ENCODE data around the gene CEBPZOS. TPM values are rescaled to one million over a fixed set of nuclear protein-coding genes. Genes with fewer than 3 reads are reported as not detected.

CEBPZOS gene
- total RNA-seq, 4 donors from 2014 or later: 7.5 to 39.0 (median 24.2) TPM

GRCh38 chr2:37243435-37243834, 47.1 kb downstream of the CEBPZOS start:
- no peaks in the 10 kb centered on the region for H3K27me3 ChIP-seq
- in situ Hi-C loops (cut with MboI; ENCODE audit: low pct_ligation_motif_present in 1 of 4, low pct_unique_long_range_greater_than_20kb in 1 of 4, low sequenced_read_pairs in 3 of 4) (no loop called here), intact Hi-C loops (cut with DNase I; ENCODE audit: low total_unique reads) (no loop called here)
- H3K9me3 ChIP-seq: no peaks in the 10 kb centered on the region
- H3K4me3 ChIP-seq: no peak overlapping the region
- DNase-seq: no peak
- WGBS, 2 donors (ENCODE audit: low coverage in 1 of 2): 88% methylated on average over 4 of the region's 4 CpGs
- TF ChIP-seq CTCF (IDR thresholded peaks at IDR 0.05): no peak
- TF ChIP-seq POLR2AphosphoS5 (IDR thresholded peaks at IDR 0.05): no peak
- H3K36me3 ChIP-seq: peaks cover 0 to 63% (median 20%) of the 10 kb centered on the region in 4 donors
- no peak overlapping the region for H3K27ac ChIP-seq
- H3K4me1 ChIP-seq: no peaks in the 10 kb centered on the region

- no peaks in the 10 kb centered on the region for H3K9me3 ChIP-seq
- H3K27ac ChIP-seq: no peak overlapping the region
- 70 to 81% methylated on average over 4 of the region's 4 CpGs for WGBS, 2 donors (ENCODE audit: low coverage in 1 of 2)
- H3K4me1 ChIP-seq: no peaks in the 10 kb centered on the region
- in situ Hi-C loops (cut with MboI; ENCODE audit: low pct_ligation_motif_present in 1 of 4, low pct_unique_long_range_greater_than_20kb in 1 of 4, low sequenced_read_pairs in 3 of 4) (no loop called here), intact Hi-C loops (cut with DNase I; ENCODE audit: low total_unique reads) (no loop called here)
- peaks cover 0 to 69% (median 21%) of the 10 kb centered on the region in 4 donors for H3K36me3 ChIP-seq
- TF ChIP-seq CTCF (IDR thresholded peaks at IDR 0.05) (no peak), POLR2AphosphoS5 (IDR thresholded peaks at IDR 0.05) (no peak), POLR2A (IDR thresholded peaks at IDR 0.05) (no peak), EP300 (IDR thresholded peaks at IDR 0.05; ENCODE audit: low read depth) (no peak)
- no peaks in the 10 kb centered on the region for H3K27me3 ChIP-seq
- no peak for DNase-seq
- H3K4me3 ChIP-seq: no peak overlapping the region
Measured at GRCh38 chr2:37244017-37244416, 47.7 kb downstream of the CEBPZOS start.

DNA sequence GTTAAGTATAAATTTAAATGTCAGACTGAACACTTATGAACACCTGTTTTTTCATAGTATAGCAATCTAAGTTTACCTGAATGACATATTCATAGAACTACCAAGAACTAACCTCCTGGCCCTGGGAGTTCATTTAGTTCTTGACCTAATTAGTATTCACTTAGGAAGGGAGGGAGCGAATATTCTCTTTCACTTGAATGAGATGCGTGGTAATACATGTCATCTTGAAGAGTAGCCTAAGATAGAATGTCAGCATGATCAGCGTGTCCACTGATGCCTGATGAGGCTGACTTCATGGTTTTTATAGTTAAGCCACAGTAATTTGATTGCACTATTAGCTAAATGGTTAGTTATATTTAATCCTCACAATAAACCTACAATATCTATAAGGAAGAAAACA, 48.5 kb downstream of the CEBPZOS start:
- peaks cover 0 to 68% (median 19%) of the 10 kb centered on the region in 4 donors for H3K36me3 ChIP-seq
- in situ Hi-C loops (cut with MboI; ENCODE audit: low pct_ligation_motif_present in 1 of 4, low pct_unique_long_range_greater_than_20kb in 1 of 4, low sequenced_read_pairs in 3 of 4) (no loop called here), intact Hi-C loops (cut with DNase I; ENCODE audit: low total_unique reads) (no loop called here)
- H3K4me3 ChIP-seq: no peak overlapping the region
- no peaks in the 10 kb centered on the region for H3K4me1 ChIP-seq
- no peaks in the 10 kb centered on the region for H3K9me3 ChIP-seq
- no peak for DNase-seq
- H3K27me3 ChIP-seq: no peaks in the 10 kb centered on the region
- H3K27ac ChIP-seq: no peak overlapping the region
- WGBS, 2 donors (ENCODE audit: low coverage in 1 of 2): 94 to 96% methylated on average over 2 to 3 of the region's 3 CpGs
- TF ChIP-seq POLR2AphosphoS5 (IDR thresholded peaks at IDR 0.05) (no peak), CTCF (IDR thresholded peaks at IDR 0.05) (no peak), EP300 (IDR thresholded peaks at IDR 0.05; ENCODE audit: low read depth) (no peak), POLR2A (IDR thresholded peaks at IDR 0.05) (no peak)

DNA sequence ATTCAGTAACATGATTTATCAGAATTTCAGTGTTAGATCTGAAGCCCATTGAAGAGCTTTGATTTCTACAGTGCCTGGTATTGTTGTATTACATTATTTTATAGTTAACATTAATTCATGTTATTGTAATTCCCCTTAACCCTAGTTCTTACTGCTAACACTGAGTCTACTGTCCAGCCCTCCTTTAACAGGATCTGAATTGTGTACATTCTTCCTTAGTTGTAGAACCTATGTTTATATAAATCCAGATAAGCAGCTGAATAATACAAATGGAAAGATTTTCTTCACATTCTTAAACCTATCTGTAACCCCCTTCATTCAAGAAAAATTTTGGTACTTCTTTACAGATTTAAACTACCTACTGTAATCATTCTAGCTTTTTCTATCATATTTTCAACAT, 49.9 kb downstream of the CEBPZOS start:
- H3K4me3 ChIP-seq: no peak overlapping the region
- in situ Hi-C loops (cut with MboI; ENCODE audit: low pct_ligation_motif_present in 1 of 4, low pct_unique_long_range_greater_than_20kb in 1 of 4, low sequenced_read_pairs in 3 of 4): no loop called here
- H3K4me1 ChIP-seq: no peaks in the 10 kb centered on the region
- intact Hi-C loops (cut with DNase I; ENCODE audit: low total_unique reads): no loop called here
- no peak overlapping the region for H3K27ac ChIP-seq
- no peak for TF ChIP-seq POLR2A (IDR thresholded peaks at IDR 0.05)
- TF ChIP-seq CTCF (IDR thresholded peaks at IDR 0.05): no peak
- no peak for TF ChIP-seq EP300 (IDR thresholded peaks at IDR 0.05; ENCODE audit: low read depth)
- no peak for TF ChIP-seq POLR2AphosphoS5 (IDR thresholded peaks at IDR 0.05)
- no peaks in the 10 kb centered on the region for H3K27me3 ChIP-seq
- DNase-seq: no peak
- H3K9me3 ChIP-seq: no peaks in the 10 kb centered on the region
- H3K36me3 ChIP-seq: peaks cover 0 to 64% (median 18%) of the 10 kb centered on the region in 4 donors
